AG10803 (cell line): ENCODE measurements around the gene HCRTR2.
A peak's percentile ranks its signal among the peaks of the same experiment; 100 is the strongest.

Experiments
- DNase-seq: peaks from one replicate; pipeline ENCODE4 v3.0.0; 2010; ENCODE audit warnings: low read depth
- H3K4me3 ChIP-seq: 2 replicates; pipeline ENCODE4 v1.5.1; 2011; ENCODE audit warnings: mild to moderate bottlenecking, low read length, control low read depth
- CTCF ChIP-seq: conservative IDR thresholded peaks from 2 replicates; pipeline ENCODE4 v1.5.1; 2011; ENCODE audit warnings: mild to moderate bottlenecking, low read length, control low read depth, inconsistent platforms

HCRTR2 gene

GRCh38 chr6:55174211-55175026 lies at the start of gene HCRTR2:
Gene HCRTR2 (plus strand): TSS chr6:55174515. CDS start chr6:55174588, 73 bp downstream.
- H3K4me3 ChIP-seq: peak within 1 kb of the TSS; percentile 13; the same call in 1 of the 2 replicates
- TF ChIP-seq CTCF: no peak

GRCh38 chr6:55130806-55131324 lies 43.5 kb upstream of the HCRTR2 start:
- no peak for DNase-seq
- no peak for TF ChIP-seq CTCF
- H3K4me3 ChIP-seq: no peak overlapping the region

More at GRCh38 chr6:55174211-55175026, at the start of gene HCRTR2:
- DNase-seq: no peak

GRCh38 chr6:55131616-55132015 lies 42.7 kb upstream of the HCRTR2 start:
- no peak for DNase-seq
- TF ChIP-seq CTCF: no peak
- H3K4me3 ChIP-seq: no peak overlapping the region

GRCh38 chr6:55136916-55137315 lies 37.4 kb upstream of the HCRTR2 start:
- TF ChIP-seq CTCF: no peak
- DNase-seq: peak; percentile 7
- no peak overlapping the region for H3K4me3 ChIP-seq

GRCh38 chr6:55137929-55138693 lies 36.2 kb upstream of the HCRTR2 start:
- TF ChIP-seq CTCF: no peak
- no peak for DNase-seq
- no peak overlapping the region for H3K4me3 ChIP-seq

GRCh38 chr6:55141611-55142010 lies 32.7 kb upstream of the HCRTR2 start:
- no peak for DNase-seq
- TF ChIP-seq CTCF: no peak
- no peak overlapping the region for H3K4me3 ChIP-seq
